MCF 10A (cell line): ENCODE data around the gene UBAC1. TPM values are rescaled to one million over a fixed set of nuclear protein-coding genes. Genes with fewer than 3 reads are reported as not detected.

Experiments used
- BruUV-seq: library from RNA; stranded (reverse); fragments of 400-500 nt; replicated peaks from 2 replicates; lab custom pipeline; 2021; lab: Mats Ljungman, UMichigan
- CTCF ChIA-PET: fragments of 300-600 bp; sonication (Branson Sonifier 250); formaldehyde crosslinking; extraction: SDS; loops from one replicate; lab custom pipeline; 2021; ENCODE audit warnings: antibody characterized with exemption, inconsistent platforms; lab: Yijun Ruan, JAX
- POLR2A ChIA-PET: fragments of 300-600, 350-650 bp; sonication (Branson Sonifier 250); formaldehyde crosslinking; extraction: SDS; loops from one replicate; lab custom pipeline; 2020; ENCODE audit warnings: antibody characterized with exemption, inconsistent platforms; lab: Yijun Ruan, JAX
- DNase-seq: peaks from one replicate; pipeline ENCODE4 v3.0.0-alpha.2; 2018; ENCODE audit not compliant: unreplicated experiment
- H3K27ac Mint-ChIP-seq: one replicate; pipeline ENCODE4 v1.8.0; 2022; ENCODE audit warnings: mild to moderate bottlenecking, low read depth, mixed read lengths; ENCODE audit not compliant: unreplicated experiment
- H3K27me3 Mint-ChIP-seq: one replicate; pipeline ENCODE4 v1.8.0; 2022; ENCODE audit warnings: mixed read lengths; ENCODE audit not compliant: insufficient read depth, unreplicated experiment
- H3K36me3 Mint-ChIP-seq: one replicate; pipeline ENCODE4 v1.8.0; 2022; ENCODE audit warnings: mild to moderate bottlenecking, moderate library complexity, mixed read lengths; ENCODE audit not compliant: insufficient read depth, unreplicated experiment
- H3K4me1 Mint-ChIP-seq: one replicate; pipeline ENCODE4 v1.8.0; 2022; ENCODE audit warnings: mixed read lengths; ENCODE audit not compliant: insufficient read depth, unreplicated experiment
- H3K4me3 Mint-ChIP-seq: one replicate; pipeline ENCODE4 v1.8.0; 2022; ENCODE audit warnings: mild to moderate bottlenecking, moderate library complexity, mixed read lengths; ENCODE audit not compliant: unreplicated experiment
- H3K9me3 Mint-ChIP-seq: one replicate; pipeline ENCODE4 v1.8.0; 2022; ENCODE audit warnings: mixed read lengths; ENCODE audit not compliant: unreplicated experiment
- CTCF ChIP-seq: fragments of 200-600 bp; IDR thresholded peaks from one replicate; pipeline ENCODE4 v1.8.0; 2022; ENCODE audit warnings: antibody characterized with exemption, mild to moderate bottlenecking; ENCODE audit not compliant: unreplicated experiment
- intact Hi-C: fragments of 100-400 bp; cut with micrococcal nuclease; formaldehyde crosslinking; loops from 2 replicates; pipeline ENCODE4 v1.14.1; 2022
- total RNA-seq: library from RNA; stranded (reverse); gene quantifications from 2 replicates; pipeline ENCODE4 v1.2.3, GENCODE V29; 2022

The UBAC1 gene
- total RNA-seq, 1 experiment from 2014 or later: 34.7 TPM

- H3K4me3 Mint-ChIP-seq: no peak overlapping the region
- DNase-seq: no peak
- peaks cover 58% of the 10 kb centered on the region for H3K36me3 Mint-ChIP-seq
- POLR2A ChIA-PET: interaction anchor here (1.2 to 2.8 kb wide), 5 partner anchors 10 to 144 kb away, joined by 3 to 34 read pairs (median 4); partner anchors contain the start of genes CAMSAP1, NACC2 and UBAC1
- TF ChIP-seq CTCF: no peak
- peak overlapping the region; percentile 67 for H3K27ac Mint-ChIP-seq
- H3K9me3 Mint-ChIP-seq: no peaks in the 10 kb centered on the region
- no TSS peak for BruUV-seq
- CTCF ChIA-PET: interaction anchor here (0.5 to 1.4 kb wide), 3 partner anchors 18 to 867 kb away, joined by 3 to 4 read pairs (median 3); no protein-coding TSS in a partner anchor
- no peaks in the 10 kb centered on the region for H3K27me3 Mint-ChIP-seq
- peaks cover 32% of the 10 kb centered on the region for H3K4me1 Mint-ChIP-seq
- intact Hi-C loops: no loop called here
Measured at GRCh38 chr9:135950135-135950682, 11.0 kb downstream of the UBAC1 start.

- BruUV-seq: no TSS peak
- no peak for DNase-seq
- H3K4me3 Mint-ChIP-seq: no peak overlapping the region
- peaks cover 32% of the 10 kb centered on the region for H3K4me1 Mint-ChIP-seq
- peak overlapping the region; percentile 67 for H3K27ac Mint-ChIP-seq
- no peaks in the 10 kb centered on the region for H3K27me3 Mint-ChIP-seq
- no peaks in the 10 kb centered on the region for H3K9me3 Mint-ChIP-seq
- H3K36me3 Mint-ChIP-seq: peaks cover 58% of the 10 kb centered on the region
- intact Hi-C loops: no loop called here
- no peak for TF ChIP-seq CTCF
- ChIA-PET POLR2A (interaction anchor here (1.2 to 1.4 kb wide), 3 partner anchors 15 to 47 kb away, joined by 3 to 8 read pairs (median 4); partner anchors contain the start of gene CAMSAP1), CTCF (interaction anchor here (1.1 to 1.4 kb wide), 2 partner anchors 19 to 172 kb away, joined by 3 read pairs; no protein-coding TSS in a partner anchor)
Measured at GRCh38 chr9:135949501-135950134, 11.6 kb downstream of the UBAC1 start.

GRCh38 chr9:135948968-135949367, 12.2 kb downstream of the UBAC1 start:
- H3K4me1 Mint-ChIP-seq: peaks cover 32% of the 10 kb centered on the region
- H3K36me3 Mint-ChIP-seq: peaks cover 61% of the 10 kb centered on the region
- no TSS peak for BruUV-seq
- DNase-seq: no peak
- POLR2A ChIA-PET: interaction anchor here (1.1 kb wide), 1 partner anchor 12 kb away, joined by 5 read pairs; the partner anchor contains the start of gene UBAC1
- H3K27me3 Mint-ChIP-seq: no peaks in the 10 kb centered on the region
- no peak overlapping the region for H3K4me3 Mint-ChIP-seq
- intact Hi-C loops: no loop called here
- CTCF ChIA-PET: no interaction called here
- TF ChIP-seq CTCF: no peak
- no peaks in the 10 kb centered on the region for H3K9me3 Mint-ChIP-seq
- peak overlapping the region; percentile 8 for H3K27ac Mint-ChIP-seq

GRCh38 chr9:135948446-135948845, 12.7 kb downstream of the UBAC1 start:
- TF ChIP-seq CTCF: no peak
- BruUV-seq: no TSS peak
- Mint-ChIP-seq H3K27me3 (no peaks in the 10 kb centered on the region), H3K4me1 (peaks cover 32% of the 10 kb centered on the region), H3K36me3 (peaks cover 61% of the 10 kb centered on the region), H3K4me3 (no peak overlapping the region), H3K27ac (peak overlapping the region; percentile 90), H3K9me3 (no peaks in the 10 kb centered on the region)
- ChIA-PET CTCF (no interaction called here), POLR2A (interaction anchor here (1.1 kb wide), 1 partner anchor 12 kb away, joined by 5 read pairs; the partner anchor contains the start of gene UBAC1)
- intact Hi-C loops: no loop called here
- DNase-seq: no peak
